SK-N-MC (cell line): ENCODE measurements around the gene KLRK1.
"Not testable (repeated sequence)": the region's sequence is repeated elsewhere in the genome, so short reads cannot be mapped to it uniquely, and the experiment has no call there.

ENCODE experiments used
- EZH2 ChIP-seq: fragments of 200-600 bp; sonication (generic); IDR thresholded peaks from one replicate; pipeline ENCODE4 v1.6.1; 2017; ENCODE audit warnings: antibody characterized with exemption
- POLR2AphosphoS5 ChIP-seq: IDR thresholded peaks from 2 replicates; pipeline ENCODE4 v1.6.1; 2012; ENCODE audit warnings: mild to moderate bottlenecking, low read depth, low read length, borderline replicate concordance

GRCh38 chr12:10430623-10431022 is 40.8 kb upstream of the KLRK1 start:
- TF ChIP-seq POLR2AphosphoS5, EZH2: not testable (repeated sequence)
